Ureter (tissue), 1 donor: ENCODE results near the gene NRXN2. TPM values are rescaled to one million over a fixed set of nuclear protein-coding genes. Genes with fewer than 3 reads are reported as not detected.
"Not testable (repeated sequence)": the region's sequence is repeated elsewhere in the genome, so short reads cannot be mapped to it uniquely, and the experiment has no call there.

Experiments
- DNase-seq: peaks from one replicate; pipeline ENCODE4 v3.0.0-alpha.2; 2020; ENCODE audit warnings: low spot score
- total RNA-seq: library from RNA; stranded (reverse); gene quantifications from one replicate; pipeline ENCODE4 v1.2.4, GENCODE V29; 2023
- donor health status: DM: yes; HTN: yes; CAD: no.

The NRXN2 gene
- total RNA-seq, 1 donor from 2014 or later: 11.6 TPM

DNA sequence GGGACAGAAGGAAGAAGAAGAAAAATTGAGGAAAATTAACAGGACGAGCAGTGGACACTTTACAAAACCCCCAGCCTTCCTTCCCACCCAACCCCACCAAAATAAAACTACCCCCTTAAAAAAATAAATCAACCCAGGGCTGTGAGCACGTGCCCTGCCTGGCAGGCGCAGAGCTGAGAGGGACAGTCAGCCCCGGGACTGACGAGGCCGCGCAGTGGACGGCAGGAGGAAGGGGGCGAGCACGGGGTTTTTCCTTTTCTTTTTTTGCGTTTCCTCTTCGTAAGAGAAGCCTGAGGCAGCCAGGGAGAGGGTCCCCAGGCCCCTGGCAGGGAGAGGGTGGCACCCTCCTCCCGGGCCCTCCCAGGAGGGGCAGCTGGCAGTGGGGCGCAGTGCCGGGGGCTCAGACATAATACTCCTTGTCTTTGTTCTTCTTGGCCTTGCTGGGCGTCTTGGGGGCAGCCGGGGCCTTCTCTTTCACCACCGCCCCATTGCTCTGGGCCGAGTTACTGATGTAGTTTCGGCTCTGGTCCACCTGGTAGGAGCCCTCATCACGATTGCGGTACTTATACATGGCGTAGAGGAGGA is 116.1 kb downstream of the NRXN2 start:
- DNase-seq: no peak

DNA sequence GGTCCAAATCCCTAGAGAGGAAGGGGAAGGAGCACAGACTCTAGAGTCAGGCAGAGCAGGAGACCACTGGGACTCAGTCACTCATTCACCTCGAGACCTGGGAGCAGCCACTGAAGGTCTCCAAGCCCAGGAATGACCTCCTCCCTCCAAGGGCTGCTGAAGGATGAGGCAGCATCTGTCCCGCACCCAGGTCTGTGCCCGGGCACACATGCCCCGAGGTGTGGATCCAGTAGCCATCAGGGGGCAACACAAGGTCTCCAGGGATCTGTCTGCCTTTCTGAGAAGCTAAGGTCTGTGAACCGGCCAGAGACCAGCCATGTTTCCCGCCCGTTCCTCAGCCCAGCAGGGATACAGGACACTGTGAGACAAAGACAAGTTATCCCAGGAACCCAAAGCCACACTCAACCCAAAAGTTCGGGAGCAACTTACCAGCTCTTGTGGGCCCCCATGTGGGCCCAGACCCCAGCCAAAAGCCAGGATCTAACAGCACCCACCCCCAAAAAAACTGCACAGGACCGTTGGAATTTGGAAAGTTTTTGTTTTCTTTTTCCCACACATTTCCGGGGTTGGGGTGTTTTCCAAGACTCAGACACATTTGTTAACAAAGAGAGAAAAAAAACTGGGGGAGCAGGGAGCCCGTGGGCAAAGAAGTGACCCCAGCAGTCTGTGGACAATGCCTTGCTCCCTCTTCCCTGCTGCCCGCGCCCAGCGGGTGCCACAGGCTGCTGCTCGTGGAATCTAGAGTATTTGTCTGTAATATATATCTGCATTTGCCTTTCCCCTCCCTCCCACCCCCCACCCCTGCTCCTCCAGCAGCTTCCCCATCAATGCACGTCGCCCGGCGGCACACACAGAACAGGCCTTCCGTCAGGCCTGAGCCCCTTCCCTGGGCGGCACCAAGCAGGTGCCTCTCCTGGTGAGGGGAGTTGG is 117.1 kb downstream of the NRXN2 start:
- no peak for DNase-seq

- no peak for DNase-seq
Measured at GRCh38 chr11:64605244-64605560, 117.8 kb downstream of the NRXN2 start.

DNA sequence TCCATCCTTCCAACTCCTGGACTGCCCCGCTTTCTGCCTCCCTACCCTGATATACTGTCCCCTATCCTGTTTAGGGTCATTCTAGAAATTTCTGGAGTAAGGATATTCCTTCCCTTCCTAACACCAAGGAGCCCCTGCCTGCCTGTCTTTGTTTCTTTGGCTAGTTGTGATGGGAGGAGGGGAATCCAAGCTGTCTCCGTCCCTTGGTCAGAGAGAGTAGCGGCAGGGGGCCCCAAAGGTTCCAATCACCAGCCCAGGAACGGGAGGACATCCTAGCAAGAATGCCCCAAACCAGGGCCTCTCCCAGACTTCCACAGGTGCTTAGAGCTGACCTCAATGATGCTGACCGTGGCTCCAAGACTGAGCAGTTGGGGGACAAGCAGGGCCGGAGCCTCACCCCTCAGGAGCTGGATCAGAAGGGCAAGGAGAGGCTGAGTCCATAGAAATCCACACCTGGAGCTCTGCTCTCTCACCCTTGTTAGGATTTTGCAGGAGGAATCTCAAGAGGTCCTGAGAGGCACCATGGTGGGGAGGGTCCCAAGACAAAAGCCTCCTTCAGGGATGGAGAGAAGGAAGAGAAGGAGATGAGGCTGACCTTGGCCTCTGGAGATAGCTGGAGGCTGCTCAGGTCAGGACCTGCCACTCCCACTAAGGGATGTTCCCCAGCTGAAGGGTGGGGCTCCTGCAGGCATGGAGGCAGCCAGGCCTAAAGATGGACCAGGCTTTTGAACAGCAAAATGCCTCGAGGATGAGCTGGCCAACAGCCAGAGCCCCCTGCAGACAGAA is 118.3 kb downstream of the NRXN2 start:
- DNase-seq: no peak

GRCh38 chr11:64603411-64604110 is 119.4 kb downstream of the NRXN2 start:
- DNase-seq: no peak

DNA sequence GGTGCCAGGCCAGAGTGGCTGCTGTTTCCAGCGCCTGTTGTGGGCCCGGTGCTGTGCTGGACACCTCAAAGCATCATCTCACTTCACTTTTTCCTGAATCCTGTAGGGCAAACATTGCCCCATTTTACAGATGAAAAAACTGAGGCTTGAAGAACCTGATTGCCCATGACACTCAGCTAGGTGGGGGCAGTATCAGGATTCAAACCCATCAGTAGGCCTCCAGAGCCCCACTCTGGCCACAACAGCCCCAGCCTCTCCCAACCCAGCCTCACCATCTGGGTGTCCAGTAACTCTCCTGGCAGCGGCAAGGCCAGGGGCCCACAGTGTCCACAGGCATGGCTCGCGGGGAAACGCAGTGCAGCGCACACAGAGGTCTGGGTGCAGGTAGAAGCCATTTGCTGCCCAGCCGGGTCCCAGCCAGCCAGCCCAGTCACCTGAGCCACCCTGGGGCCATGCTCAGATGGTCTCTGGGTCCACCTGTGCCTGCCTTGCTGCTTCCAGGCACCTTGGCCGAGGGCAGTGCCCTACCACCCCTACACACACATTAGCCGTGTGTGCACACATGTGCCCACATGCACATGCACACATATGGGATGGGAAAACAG is 120.4 kb downstream of the NRXN2 start:
- no peak for DNase-seq

DNA sequence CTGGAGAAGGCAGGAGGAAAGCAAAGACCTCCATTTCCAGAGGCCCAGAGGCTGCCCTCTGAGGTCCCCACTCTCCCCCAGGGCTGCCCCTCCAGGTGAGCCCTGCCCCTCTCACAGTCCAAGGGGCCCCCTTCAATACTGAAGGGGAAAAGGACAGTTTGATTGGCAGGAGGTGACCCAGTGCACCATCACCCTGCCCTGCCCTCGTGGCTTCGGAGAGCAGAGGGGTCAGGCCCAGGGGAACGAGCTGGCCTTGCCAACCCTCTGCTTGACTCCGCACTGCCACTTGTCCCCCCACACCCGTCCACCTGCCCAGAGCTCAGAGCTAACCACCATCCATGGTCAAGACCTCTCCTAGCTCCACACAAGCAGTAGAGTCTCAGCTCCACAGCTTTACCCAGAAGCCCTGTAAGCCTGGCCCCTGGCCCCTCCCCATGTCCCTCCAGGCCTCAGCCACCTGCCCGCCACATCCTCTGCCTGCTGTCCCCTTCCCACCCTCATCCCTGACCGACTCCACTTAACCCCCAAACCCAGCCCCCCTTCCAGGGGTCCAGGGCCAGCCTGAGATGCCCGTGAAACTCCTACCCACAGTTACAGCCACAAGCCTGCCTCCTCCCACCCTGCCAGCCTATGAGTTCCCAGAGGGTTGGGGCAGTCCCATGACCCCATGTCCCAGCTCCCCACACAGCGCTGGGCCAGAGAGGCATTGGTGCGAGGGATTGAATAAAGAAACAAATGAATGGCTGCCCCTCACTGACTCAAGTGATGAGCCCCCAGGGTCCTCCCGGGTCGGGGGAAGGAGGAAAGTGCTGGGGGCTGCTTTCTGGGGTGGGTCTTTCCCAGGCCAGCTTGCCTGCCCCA is 121.2 kb downstream of the NRXN2 start:
- DNase-seq: no peak

- DNase-seq: no peak
Measured at GRCh38 chr11:64600281-64600992, 122.6 kb downstream of the NRXN2 start.

GRCh38 chr11:64599698-64600211 is 123.2 kb downstream of the NRXN2 start:
- no peak for DNase-seq

- no peak for DNase-seq
Measured at GRCh38 chr11:64598797-64599697, 124.0 kb downstream of the NRXN2 start.

GRCh38 chr11:64598106-64598796 is 124.7 kb downstream of the NRXN2 start:
- no peak for DNase-seq

GRCh38 chr11:64597671-64598101 is 125.3 kb downstream of the NRXN2 start:
- DNase-seq: no peak

- DNase-seq: not testable (repeated sequence)
Measured at GRCh38 chr11:64595922-64596321, 127.1 kb downstream of the NRXN2 start.

- no peak for DNase-seq
Measured at GRCh38 chr11:64594159-64594939, 128.6 kb downstream of the NRXN2 start.

DNA sequence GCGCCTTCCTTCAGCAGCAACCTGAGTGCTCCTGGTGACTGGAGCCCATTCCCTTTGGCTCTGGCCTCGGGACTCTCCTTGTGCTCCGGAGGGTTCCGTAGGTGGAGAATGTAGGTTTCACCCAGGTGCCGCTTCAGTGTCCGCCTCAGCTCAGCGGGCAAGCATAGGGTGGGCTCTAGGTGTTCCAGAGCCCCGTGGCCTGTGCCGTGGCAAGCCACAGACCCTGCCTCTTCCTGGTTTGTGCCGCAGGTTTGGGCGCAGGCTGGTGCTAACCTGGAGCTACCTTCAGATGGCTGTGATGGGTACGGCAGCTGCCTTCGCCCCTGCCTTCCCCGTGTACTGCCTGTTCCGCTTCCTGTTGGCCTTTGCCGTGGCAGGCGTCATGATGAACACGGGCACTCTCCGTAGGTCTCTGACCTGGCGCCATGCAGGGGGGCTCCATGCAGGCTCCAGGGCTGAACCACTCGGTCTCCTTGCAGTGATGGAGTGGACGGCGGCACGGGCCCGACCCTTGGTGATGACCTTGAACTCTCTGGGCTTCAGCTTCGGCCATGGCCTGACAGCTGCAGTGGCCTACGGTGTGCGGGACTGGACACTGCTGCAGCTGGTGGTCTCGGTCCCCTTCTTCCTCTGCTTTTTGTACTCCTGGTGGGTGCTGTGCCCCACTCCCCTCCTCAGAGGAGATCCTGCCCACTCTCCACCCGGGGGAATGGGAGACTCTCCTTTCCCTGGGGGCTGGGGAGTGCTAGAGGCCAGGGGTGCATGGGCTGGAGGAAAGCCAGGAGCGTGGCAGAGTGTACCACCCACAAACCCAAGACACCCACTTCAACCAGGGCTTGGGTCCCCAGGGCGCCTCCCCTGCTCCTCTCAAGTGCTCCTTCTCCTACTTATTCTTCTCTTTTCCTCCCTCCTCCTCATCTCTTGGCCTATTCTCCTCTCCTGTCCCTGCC is 129.6 kb downstream of the NRXN2 start:
- DNase-seq: no peak

GRCh38 chr11:64592656-64593055 is 130.3 kb downstream of the NRXN2 start:
- DNase-seq: no peak
